NCI-H524 (cell line): ENCODE results near the gene MACROD1.

Experiments
- DNase-seq, 2 experiments: peaks; one replicate each; lab custom pipeline; 2025; lab: John Stamatoyannopoulos, UW

MACROD1 gene

GRCh38 chr11:64015510-64015909 lies 150.4 kb downstream of the MACROD1 start:
- no peak for DNase-seq

DNA sequence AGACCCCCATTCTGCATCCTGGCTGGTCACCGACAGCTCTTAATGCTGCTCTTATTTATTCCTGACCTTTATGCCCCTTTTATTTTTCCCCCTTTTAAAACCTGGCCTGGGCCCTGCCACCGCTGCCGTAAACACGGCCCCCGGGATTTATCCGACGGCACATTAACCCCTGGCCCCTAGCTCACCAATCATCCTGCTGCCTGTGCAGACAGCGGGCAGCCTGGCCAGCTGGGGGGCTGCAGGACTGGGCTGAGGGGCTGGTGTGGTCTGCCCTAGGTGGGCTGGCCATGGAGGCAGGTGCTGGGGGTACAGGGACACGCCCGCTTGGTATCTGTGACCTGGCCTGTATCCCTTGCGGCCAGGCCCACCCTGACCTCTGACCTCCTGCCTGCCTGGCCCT lies 151.6 kb downstream of the MACROD1 start:
- no peak for DNase-seq

GRCh38 chr11:64013141-64013896 lies 152.6 kb downstream of the MACROD1 start:
- no peak for DNase-seq

GRCh38 chr11:64011371-64011770 lies 154.5 kb downstream of the MACROD1 start:
- DNase-seq = no peak

- DNase-seq = no peak
Observed at GRCh38 chr11:64010783-64011182, 155.1 kb downstream of the MACROD1 start.

DNA sequence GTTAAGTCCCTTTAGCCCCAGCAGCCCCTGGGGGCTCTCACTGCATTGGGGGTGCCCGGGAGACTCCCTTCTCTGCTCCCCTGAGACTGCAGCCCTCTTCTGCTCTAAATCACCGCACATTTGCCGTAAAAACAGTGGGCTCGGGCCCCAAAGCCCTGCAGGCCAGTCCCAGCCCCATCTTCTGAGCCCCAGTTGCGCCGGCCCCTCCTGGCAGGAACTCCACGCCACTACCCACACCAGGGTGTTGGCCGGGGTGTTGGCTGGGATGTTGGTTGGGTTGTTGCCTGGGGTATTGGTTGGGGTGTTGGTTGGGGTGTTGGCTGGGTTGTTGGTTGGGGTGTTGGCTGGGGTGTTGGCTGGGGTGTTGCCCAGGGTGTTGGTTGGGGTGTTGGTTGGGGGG lies 156.2 kb downstream of the MACROD1 start:
- DNase-seq = no peak

GRCh38 chr11:64008914-64009633 lies 156.8 kb downstream of the MACROD1 start:
- DNase-seq = no peak

- no peak for DNase-seq
Observed at GRCh38 chr11:64008283-64008913, 157.5 kb downstream of the MACROD1 start.

GRCh38 chr11:64007629-64008282 lies 158.2 kb downstream of the MACROD1 start:
- no peak for DNase-seq

DNA sequence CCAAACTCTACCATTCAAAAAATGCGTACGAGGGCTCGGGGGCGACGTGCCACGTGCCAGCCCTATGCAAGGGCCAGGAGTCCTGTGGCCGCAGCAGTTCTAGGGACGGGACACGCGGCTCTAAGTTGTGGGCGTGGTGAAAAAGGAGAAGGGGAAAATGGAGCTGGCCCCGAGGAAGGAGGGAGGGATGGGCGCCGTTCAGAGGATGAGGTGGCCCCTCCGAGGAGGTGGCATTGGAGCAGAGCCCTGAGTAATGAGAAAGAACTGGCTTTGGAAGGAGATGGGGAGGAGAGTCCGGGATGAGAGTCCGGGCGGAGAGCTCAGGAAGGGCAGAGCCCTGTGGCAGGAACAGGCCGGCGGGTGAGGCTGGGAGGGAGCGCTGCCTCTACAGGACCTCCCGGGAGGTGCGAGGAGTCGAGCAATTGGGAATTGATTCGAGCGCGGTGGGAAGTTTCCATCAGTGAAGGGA lies 158.7 kb downstream of the MACROD1 start:
- DNase-seq = peak in 1 of 2 experiments; percentile 18

DNA sequence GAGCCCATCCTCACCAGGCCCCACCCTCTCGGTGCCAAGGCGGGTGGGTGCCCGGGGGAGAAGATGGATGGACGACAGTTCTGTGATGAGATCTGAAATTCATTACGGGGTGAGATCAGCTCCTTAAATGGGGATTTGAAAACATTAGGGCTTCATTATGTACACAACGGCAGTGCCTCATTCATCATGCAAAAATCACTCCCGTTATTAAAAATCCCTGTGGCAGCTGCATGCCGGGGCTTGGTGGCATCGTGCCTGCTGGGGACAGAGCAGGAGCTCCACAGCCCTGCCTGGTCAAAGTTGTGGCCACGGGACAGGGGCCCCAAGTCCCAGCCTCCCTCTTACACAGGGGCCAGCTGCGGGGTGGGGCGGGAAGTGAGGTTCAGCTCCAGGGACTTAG lies 159.5 kb downstream of the MACROD1 start:
- DNase-seq = no peak

GRCh38 chr11:64005691-64006090 lies 160.2 kb downstream of the MACROD1 start:
- DNase-seq = no peak

GRCh38 chr11:64004590-64004984 lies 161.3 kb downstream of the MACROD1 start:
- no peak for DNase-seq

- DNase-seq = no peak
Observed at GRCh38 chr11:64003807-64004589, 161.9 kb downstream of the MACROD1 start.

DNA sequence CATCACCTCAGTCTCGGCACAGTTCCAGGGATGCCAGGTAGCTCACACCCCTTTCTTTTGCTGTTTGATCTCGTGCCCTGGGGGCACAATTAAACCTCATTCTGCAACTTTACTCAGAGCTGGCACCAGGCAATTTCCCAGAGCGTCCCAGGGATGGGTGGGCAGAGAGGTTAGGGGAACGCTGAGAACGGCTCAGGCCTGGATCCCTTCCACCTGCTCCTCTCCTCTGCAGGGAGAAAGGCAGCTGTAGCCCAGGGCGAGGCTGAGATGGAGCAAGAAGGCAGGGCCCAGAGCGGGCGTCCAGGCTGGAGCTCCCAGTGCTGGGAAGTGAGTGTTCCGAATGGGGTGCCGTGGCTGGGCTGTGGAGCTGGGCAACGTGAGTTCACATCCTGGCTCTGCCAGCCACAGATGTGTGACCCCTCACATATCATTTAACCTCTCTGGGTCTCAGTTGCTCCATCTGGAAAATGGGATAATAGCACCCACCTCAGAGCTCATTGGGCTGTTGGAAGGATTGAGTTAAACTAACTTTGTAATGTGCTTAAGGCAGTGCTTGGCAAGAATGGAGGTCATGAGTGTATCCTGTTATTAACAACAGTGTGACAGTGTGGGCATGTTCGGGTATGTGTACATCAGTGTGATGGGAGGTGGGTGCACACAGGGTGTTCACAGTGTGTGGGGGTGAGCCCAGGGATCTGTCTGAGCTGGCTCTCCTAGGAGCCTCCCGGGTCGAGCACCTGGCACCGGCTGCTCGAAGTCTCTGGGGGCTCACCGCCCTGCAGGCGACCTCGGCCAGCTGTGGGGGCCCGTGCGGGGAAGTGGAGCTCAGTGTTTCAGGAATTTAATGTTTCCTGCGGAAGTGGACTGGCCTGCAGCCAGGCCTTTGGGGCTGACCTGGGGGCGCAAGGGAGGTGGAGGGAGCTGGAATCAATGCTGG lies 164.2 kb downstream of the MACROD1 start:
- DNase-seq = no peak

- no peak for DNase-seq
Observed at GRCh38 chr11:64000740-64001483, 165.0 kb downstream of the MACROD1 start.

DNA sequence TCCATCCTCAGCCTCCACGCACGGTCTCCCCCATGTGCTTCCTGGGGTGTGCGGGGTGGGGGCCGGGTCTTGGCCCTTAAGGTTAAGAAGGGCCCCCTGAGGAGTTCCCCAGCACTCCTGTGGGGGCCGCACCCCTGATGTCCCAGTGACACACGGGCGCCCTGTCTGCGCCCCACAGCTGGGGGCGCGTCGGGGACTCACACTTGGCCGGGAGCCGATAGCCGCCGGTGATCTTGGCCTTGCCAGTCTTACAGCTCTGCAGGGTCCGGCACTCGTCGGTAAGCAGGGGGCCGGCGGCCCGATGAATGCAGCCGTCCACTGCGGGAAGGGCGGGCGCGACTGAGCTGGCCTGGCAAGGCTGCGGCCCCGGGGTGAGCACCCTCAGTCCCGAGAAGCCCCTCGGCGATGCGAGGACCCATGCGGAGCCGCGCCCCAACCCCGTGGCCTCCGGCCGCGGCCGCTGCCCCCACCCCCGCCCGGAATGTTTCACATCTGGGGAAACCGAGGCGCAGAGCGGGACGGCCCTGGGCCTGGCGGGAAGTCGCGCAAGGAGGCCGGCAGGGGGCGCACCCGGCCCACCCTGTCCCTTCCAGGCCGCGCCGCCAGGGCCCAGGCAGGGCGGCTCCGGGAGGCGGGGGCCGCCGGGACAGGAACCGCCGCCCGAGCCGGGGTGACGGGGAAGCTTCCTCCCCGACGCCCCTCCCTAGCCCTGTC lies 165.7 kb downstream of the MACROD1 start:
- no peak for DNase-seq

DNA sequence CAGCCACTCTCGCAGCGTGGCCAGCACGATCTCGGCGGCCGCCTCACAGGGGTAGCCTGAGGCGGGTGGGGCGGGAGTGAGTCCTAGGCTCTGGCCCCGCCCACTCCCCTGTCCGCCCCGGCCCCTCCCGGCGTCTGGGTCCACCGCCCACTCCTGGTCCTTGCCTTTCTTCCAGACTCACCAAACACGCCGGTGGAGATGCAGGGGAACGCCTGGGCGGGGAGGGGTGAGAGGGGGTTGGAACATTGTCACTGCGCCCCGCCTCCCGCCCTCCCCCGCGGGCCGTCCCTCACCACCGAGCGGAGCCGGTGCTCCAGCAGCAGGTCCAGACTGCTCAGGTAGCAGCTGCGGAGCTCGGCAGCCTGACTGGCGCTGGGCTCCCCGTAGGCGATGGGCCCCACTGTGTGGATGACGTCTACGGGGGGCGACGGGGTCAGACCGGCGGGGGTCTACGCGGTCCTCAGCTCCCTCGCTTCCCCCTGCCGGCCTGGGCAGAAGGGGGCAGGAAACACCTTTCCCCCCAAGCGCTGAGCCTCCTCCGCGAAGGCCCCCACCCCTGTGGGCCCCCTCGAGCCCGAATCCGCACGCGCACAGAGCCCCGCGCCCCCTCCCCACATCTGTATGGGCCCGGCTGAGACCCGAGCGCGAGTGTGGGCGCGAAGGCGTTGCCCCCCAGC lies 166.4 kb downstream of the MACROD1 start:
- DNase-seq = no peak
